Calu3 (cell line): ENCODE measurements around the gene RUNX2. TPM values are rescaled to one million over a fixed set of nuclear protein-coding genes. Genes with fewer than 3 reads are reported as not detected.

ENCODE experiments used
- BruUV-seq: library from RNA; stranded (reverse); fragments of 400-500 nt; replicated peaks from 2 replicates; lab custom pipeline; 2021; lab: Mats Ljungman, UMichigan
- CTCF ChIA-PET: fragments of 300-600 bp; sonication (Branson Sonifier 250); formaldehyde crosslinking; loops from one replicate; lab custom pipeline; 2022; ENCODE audit warnings: antibody characterized with exemption; lab: Charles Lee
- DNase-seq: peaks from one replicate; pipeline ENCODE4 v3.0.0; 2022
- H3K27ac Mint-ChIP-seq: one replicate; pipeline ENCODE4 v1.8.0; 2022; ENCODE audit warnings: mixed read lengths; ENCODE audit not compliant: unreplicated experiment
- H3K27me3 Mint-ChIP-seq: one replicate; pipeline ENCODE4 v1.8.0; 2022; ENCODE audit warnings: mixed read lengths; ENCODE audit not compliant: unreplicated experiment
- H3K36me3 Mint-ChIP-seq: one replicate; pipeline ENCODE4 v1.8.0; 2022; ENCODE audit warnings: mild to moderate bottlenecking, moderate library complexity, mixed read lengths; ENCODE audit not compliant: insufficient read depth, unreplicated experiment
- H3K4me1 Mint-ChIP-seq: one replicate; pipeline ENCODE4 v1.8.0; 2022; ENCODE audit warnings: mild to moderate bottlenecking, low read depth, mixed read lengths; ENCODE audit not compliant: unreplicated experiment
- H3K4me3 Mint-ChIP-seq: one replicate; pipeline ENCODE4 v1.8.0; 2022; ENCODE audit warnings: mild to moderate bottlenecking, low read depth, moderate library complexity, mixed read lengths; ENCODE audit not compliant: unreplicated experiment
- H3K9me3 Mint-ChIP-seq: one replicate; pipeline ENCODE4 v1.8.0; 2022; ENCODE audit warnings: low read depth, mixed read lengths; ENCODE audit not compliant: unreplicated experiment
- CTCF ChIP-seq: fragments of 200-600 bp; IDR thresholded peaks from one replicate; pipeline ENCODE4 v1.8.0; 2022; ENCODE audit warnings: antibody characterized with exemption; ENCODE audit not compliant: unreplicated experiment
- intact Hi-C: fragments of 100-400 bp; cut with micrococcal nuclease; formaldehyde crosslinking; loops from one replicate; pipeline ENCODE4 v1.10.0; 2022; ENCODE audit not compliant: unreplicated experiment
- total RNA-seq: library from RNA; stranded (reverse); gene quantifications from 2 replicates; pipeline ENCODE4 v1.2.3, GENCODE V29; 2022

Gene RUNX2
- total RNA-seq, 1 experiment from 2014 or later: 0.54 TPM

GRCh38 chr6:45371924-45372573 lies 43.9 kb downstream of the RUNX2 start:
- no peak for DNase-seq
- no peak for TF ChIP-seq CTCF
- CTCF ChIA-PET: no interaction called here
- Mint-ChIP-seq H3K4me1 (no peaks in the 10 kb centered on the region), H3K9me3 (no peaks in the 10 kb centered on the region), H3K27ac (no peak overlapping the region), H3K36me3 (peaks cover 3% of the 10 kb centered on the region), H3K4me3 (no peak overlapping the region), H3K27me3 (no peaks in the 10 kb centered on the region)
- intact Hi-C loops: loop anchor here (10.0 kb wide), 3 partner anchors 267 to 897 kb away; no protein-coding TSS in a partner anchor
- no TSS peak for BruUV-seq

- Mint-ChIP-seq H3K4me3 (no peak overlapping the region), H3K36me3 (peaks cover 19% of the 10 kb centered on the region), H3K27ac (no peak overlapping the region), H3K4me1 (no peaks in the 10 kb centered on the region), H3K9me3 (no peaks in the 10 kb centered on the region), H3K27me3 (no peaks in the 10 kb centered on the region)
- BruUV-seq: no TSS peak
- DNase-seq: no peak
- TF ChIP-seq CTCF: no peak
- CTCF ChIA-PET: interaction anchor here (0.7 to 3.1 kb wide), 2 partner anchors 339 to 502 kb away, joined by 3 to 20 read pairs; no protein-coding TSS in a partner anchor
- intact Hi-C loops: loop anchor here (5.0 to 10.0 kb wide), 4 partner anchors 271 to 901 kb away; no protein-coding TSS in a partner anchor
These were observed 47.3 kb downstream of the RUNX2 start for GRCh38 chr6:45375449-45375848.

- peak overlapping the region; percentile 97 for H3K27ac Mint-ChIP-seq
- no peak for DNase-seq
- TF ChIP-seq CTCF: no peak
- peak overlapping the region; percentile 96 for H3K4me3 Mint-ChIP-seq
- H3K36me3 Mint-ChIP-seq: peaks cover 19% of the 10 kb centered on the region
- intact Hi-C loops: loop anchor here (5.0 to 10.0 kb wide), 4 partner anchors 272 to 902 kb away; no protein-coding TSS in a partner anchor
- CTCF ChIA-PET: interaction anchor here (0.7 to 3.1 kb wide), 3 partner anchors 11 to 501 kb away, joined by 3 to 20 read pairs (median 3); no protein-coding TSS in a partner anchor
- no peaks in the 10 kb centered on the region for H3K4me1 Mint-ChIP-seq
- TSS peak; percentile 56 for BruUV-seq
- H3K27me3 Mint-ChIP-seq: no peaks in the 10 kb centered on the region
- H3K9me3 Mint-ChIP-seq: no peaks in the 10 kb centered on the region
These were observed 48.3 kb downstream of the RUNX2 start for GRCh38 chr6:45376310-45377042.

- Mint-ChIP-seq H3K4me3 (peak overlapping the region; percentile 96), H3K4me1 (no peaks in the 10 kb centered on the region), H3K27ac (peak overlapping the region; percentile 97), H3K27me3 (no peaks in the 10 kb centered on the region), H3K9me3 (no peaks in the 10 kb centered on the region), H3K36me3 (peaks cover 19% of the 10 kb centered on the region)
- DNase-seq: no peak
- intact Hi-C loops: loop anchor here (5.0 to 10.0 kb wide), 4 partner anchors 272 to 902 kb away; no protein-coding TSS in a partner anchor
- no TSS peak for BruUV-seq
- CTCF ChIA-PET: interaction anchor here (1.3 to 3.1 kb wide), 2 partner anchors 12 to 338 kb away, joined by 3 to 20 read pairs; no protein-coding TSS in a partner anchor
- no peak for TF ChIP-seq CTCF
These were observed 49.0 kb downstream of the RUNX2 start for GRCh38 chr6:45377043-45377553.
